Measurements from ENCODE around the gene DCD.
"Not testable (repeated sequence)": the region's sequence is repeated elsewhere in the genome, so short reads cannot be mapped to it uniquely, and the experiment has no call there.

Gene DCD

GRCh38 chr12:54650889-54651288 lies 2.7 kb upstream of the DCD start:
- no peak for DNase-seq

- no peak for DNase-seq
Observed at GRCh38 chr12:54650409-54650808, 2.2 kb upstream of the DCD start.

DNA sequence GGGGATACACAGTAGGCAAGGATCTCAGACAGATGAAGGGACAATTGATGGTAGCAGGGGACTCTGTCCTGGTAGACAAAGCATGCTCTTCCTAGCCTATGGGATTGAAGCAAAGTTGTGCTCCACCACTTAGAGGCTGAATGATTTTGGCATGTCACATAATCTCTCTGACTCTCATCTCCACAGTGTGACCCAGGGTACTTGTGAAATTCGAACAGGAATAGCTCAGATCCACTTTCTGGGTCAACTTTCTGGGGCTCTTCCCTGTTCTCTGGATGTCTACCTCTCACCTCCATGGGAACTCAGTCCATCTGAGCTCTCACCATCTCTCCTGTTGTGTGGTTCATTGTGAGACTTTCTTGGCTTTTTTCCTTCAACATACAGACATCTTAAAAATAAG lies 1.7 kb upstream of the DCD start:
- DNase-seq: no peak

- DNase-seq: no peak
Observed at GRCh38 chr12:54641554-54641953, 6.6 kb downstream of the DCD start.

DNA sequence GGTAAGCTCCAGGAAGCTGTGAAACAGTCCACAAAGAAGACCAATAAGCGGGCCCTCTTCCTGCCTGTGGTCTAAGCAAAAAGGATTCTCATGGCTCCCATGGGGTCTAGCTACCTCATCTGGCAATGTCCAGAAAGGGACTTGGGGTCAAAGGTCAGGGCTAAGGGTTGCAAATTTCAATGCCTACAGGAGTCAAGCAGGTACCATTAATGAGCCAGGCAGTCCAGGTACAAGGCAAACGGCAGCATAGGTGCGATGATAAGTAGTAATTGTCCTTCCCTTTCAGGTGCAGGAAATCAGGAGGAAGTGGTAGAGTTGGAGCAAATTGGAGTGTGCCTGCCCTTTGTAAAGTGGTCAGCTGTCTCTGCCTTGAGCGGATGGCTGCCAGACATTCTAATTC lies 7.1 kb downstream of the DCD start:
- DNase-seq: no peak

- DNase-seq: not testable (repeated sequence)
Observed at GRCh38 chr12:54639112-54639511, 9.1 kb downstream of the DCD start.

DNA sequence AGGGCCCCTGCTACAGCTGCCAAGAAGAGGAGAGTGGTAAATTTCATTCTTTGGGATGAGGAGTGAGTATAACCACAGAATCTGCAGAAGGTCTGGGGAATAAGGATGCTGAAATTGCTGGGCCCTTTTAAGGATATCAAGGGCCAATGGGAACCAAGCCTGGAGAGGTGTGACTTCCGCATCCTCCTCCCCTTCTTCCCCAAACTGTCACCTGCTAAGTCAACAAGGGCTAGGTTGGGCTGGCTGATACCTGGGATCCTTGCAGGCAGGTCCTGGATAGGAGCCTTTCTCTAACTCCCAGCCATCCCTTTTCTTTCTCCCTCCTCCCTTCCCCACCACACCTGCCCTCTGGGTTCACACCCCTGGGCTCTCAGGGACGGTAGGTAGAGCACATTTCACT lies 13.4 kb downstream of the DCD start, which contains the start of gene LACRT:
LACRT (minus strand) TSS at position 101 of the 400 bp plus-strand sequence; CDS start at position 47, 54 bp downstream.
- DNase-seq: no peak

DNA sequence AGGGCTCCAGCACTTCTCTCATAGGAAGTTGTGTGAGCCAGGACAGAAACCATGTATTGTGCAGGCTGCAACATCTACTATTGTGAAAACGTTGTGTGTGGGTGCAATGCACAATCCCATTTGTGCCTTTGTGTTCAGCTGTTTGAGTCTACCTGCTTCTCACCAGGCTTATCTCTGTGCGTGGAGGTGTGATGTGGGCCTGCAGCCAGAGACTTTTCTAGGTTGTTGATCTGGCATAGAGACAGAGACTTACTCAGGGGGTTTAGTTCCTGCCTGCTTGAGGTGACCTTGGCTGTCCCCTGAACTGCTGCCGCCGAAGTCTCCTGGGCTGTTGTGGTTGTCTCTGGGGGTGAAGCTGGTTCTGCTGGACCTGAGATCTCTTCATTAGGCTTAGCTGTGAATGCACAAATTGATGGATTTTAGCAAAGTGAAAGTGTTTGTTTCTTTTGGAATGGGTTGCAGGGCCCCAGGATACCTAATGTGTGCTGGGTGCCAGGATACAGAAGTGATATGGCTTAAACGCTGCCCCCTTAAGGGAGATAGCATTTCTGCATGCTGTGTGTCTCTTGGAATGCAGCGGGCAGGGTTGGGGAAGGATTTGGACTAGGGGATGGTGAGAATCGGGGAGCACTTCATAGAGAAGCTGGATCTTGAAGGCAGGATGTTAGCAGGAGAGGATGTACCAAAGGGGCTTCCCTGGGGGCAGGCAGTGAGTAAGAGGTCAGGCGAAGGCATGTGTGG lies 16.0 kb downstream of the DCD start:
- DNase-seq: no peak

GRCh38 chr12:54631551-54631950 lies 16.6 kb downstream of the DCD start:
- no peak for DNase-seq

- no peak for DNase-seq
Observed at GRCh38 chr12:54629925-54630324, 18.2 kb downstream of the DCD start.

DNA sequence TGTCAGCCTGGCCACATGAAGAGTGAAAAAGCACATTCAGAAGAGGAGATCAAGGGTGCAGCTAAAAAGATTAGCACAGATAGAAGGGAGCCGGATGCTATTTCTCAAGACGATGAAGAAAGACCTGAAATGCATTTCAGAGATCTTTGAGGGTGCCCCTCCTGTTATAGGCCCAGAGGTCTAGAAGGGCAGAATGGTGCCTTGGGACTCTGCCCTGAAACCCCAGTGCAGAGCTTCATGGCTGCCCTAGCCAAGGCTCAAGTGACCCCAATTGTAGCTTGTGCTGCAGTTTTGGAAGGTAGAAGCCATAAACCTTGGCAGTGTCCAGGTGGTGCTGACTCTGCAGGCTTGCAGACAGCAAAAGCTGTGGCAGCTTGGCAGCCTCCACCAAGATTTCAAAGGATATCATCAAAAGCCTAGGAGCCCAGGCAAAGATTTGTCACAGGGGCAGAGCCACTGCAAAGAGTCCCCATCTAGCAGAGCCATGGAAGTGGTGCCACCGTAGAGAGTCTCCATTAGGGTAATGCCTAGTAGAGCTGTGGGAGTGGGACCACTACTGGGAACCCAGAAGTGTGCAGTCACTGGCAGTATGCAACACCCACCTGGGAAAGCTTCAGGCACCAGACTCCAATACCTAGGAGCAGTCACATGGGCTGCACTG lies 19.8 kb downstream of the DCD start:
- no peak for DNase-seq

DNA sequence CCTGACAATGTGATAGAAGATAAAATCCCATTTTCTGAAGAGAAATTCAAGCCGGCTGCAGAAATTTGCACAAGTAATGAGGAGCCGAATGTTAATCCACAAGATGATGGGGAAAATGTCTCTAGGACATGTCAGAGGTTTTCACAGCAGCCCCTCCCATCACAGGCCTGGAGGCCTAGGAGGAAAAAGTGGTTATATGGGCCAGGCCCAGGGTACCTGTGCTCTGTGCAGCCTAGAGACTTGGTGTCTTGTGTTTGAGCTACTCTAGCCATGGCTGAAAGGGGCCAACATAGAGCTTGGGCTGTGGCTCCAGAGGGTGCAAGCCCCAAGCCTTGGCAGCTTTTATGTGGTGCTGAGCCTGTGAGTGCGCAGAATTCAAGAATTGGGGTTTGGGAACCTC lies 20.9 kb downstream of the DCD start:
- no peak for DNase-seq

DNA sequence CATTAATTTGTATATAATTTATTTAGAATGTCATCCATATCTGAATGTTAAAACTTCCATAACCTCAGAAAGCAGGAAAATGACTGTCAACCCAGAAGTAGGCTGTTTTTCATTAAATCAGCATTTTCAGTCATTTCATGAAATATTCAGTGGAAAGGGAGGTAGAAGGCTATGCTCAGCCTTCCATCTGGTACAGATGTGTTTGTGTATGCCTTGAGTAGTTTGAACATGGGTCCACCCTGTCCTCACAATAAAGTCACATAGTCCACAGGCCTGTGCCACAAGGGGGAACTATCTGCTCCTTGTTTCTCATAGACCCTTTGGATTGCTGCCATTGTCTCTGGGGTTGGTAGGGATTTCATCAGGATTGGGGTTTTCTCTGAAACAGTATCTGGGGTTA lies 22.6 kb downstream of the DCD start:
- no peak for DNase-seq

GRCh38 chr12:54624315-54625279 lies 23.6 kb downstream of the DCD start:
- no peak for DNase-seq

DNA sequence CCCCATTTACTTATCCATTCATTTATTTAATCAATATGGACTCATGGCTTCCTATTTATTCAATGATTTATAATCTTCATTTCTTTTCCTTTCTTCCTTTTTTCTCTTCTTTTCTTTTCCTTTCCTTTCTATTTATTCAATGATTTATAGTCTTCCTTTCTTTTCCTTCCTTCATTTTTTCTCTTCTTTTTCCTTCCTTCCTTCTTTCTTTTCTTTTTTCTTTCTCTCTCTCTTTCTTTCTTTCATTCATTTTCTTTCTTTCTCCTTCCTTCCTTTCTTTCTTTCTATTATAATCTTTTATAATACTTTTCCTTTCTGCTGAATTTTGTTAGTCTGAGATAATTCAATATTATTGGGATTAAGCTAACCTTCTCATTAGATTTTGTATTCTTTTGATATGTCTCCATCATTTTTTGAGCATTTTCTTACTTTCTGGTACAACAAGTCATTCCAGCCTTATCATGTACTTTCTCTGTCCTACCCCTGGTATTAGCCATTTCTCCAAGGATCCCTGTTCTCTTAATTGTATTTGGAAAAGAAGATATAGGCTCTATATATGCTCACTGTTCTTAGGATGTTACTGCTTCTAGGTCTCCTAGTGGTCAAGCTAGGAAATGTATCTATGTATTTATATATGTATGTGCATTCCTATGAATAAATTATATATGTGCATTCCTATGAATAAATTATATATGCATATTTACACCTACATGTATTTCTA lies 25.5 kb downstream of the DCD start:
- DNase-seq: no peak

DNA sequence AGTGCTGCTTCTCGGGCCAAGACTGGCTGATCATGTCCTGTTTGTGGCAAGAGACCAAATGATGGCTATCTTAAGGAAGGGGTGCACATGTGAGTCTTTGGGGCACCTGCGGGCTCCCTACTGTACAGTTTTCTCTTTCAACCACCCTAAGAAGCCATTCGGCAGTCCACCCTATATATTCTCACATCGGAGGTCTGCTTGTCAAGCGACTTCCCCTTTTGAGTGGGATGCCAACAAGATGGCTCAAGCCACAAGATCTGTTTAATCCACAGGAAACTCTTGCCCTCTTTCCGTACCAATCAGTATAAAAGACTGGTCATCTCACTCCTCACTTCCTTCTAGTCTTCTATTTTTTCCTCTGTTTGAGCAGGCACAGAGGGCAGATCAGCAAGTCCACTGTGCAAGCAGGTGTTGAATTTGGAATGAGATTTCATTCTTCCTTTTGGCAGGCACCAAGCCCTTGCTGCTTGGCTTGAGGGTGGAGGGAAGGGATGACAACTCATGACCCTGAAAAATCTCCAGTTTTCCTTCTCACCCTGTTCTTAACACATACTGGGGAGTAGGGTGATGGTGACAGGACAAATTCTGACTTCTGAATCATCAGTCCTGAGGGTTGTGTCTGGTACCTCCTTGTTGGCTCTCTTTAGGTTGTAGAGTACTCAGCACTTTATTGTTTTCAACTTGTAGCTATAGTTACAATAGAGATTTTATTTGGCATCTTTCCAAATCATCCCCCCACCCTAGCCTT lies 31.1 kb downstream of the DCD start:
- peak in 1 of 2 donors; percentile 19 for DNase-seq

DNA sequence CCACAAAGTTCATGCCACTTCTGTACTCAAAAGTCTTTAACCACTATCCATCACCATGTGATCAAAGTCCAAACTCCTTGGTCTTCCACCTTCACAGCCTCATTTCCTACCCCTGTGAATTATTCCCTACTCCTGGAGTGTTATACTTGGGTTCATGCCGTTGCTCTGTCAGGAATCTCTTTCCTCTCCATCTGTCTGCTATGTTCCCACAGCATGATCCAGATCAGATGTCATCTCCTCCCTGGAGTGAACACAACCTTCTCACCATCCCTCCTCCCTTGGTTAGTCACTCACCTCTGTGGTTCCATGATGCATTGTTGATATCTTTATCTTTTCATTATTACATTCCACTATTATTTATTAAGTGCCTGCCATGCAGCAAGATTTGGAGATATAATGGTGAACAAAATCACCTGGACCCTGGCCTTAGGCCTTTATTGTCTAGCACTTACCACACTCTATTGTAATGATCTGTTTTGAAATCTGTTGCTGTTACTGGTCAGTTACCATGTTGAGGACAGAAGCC lies 35.9 kb downstream of the DCD start:
- no peak for DNase-seq

GRCh38 chr12:54611715-54612149 lies 36.4 kb downstream of the DCD start:
- no peak for DNase-seq

DNA sequence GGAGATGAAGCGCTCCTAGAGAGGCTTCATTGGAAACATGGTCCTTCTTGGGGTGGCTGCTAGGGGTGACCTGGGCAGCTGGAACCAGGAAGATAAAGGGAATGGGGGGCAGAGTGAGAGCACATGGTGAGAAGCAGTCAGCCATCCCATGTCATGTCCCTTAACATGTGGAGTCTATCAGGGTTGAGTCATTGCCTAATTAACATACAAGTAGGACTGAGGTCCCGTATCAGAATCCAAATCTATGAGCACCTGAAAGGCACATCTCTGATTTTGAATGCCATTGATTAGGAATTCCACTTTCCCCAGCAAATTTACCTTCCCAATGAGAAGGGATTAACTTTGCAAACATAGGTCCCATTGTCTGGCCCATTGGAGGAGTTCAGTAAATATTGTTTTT lies 39.4 kb downstream of the DCD start:
- no peak for DNase-seq

GRCh38 chr12:54608156-54608555 lies 40.0 kb downstream of the DCD start:
- no peak for DNase-seq

GRCh38 chr12:54606556-54606955 lies 41.6 kb downstream of the DCD start:
- no peak for DNase-seq
